ENCODE measurements around the gene KNCN. TPM values are rescaled to one million over a fixed set of nuclear protein-coding genes. Genes with fewer than 3 reads are reported as not detected.
A peak's percentile ranks its signal among the peaks of the same experiment; 100 is the strongest.

Gene KNCN
- polyA plus RNA-seq, 3 donors, result not detected

- Mint-ChIP-seq H3K27me3 (ENCODE audit: low read depth in 3 of 3) (peaks cover 19 to 53% (median 45%) of the 10 kb centered on the region in 3 donors), H3K4me1 (peaks cover 10% of the 10 kb centered on the region), H3K4me3 (no peak overlapping the region), H3K9me3 (no peaks in the 10 kb centered on the region), H3K27ac (no peak overlapping the region), H3K36me3 (no peaks in the 10 kb centered on the region)
- H4K20me1 ChIP-seq (ENCODE audit: insufficient read depth, low read length), result no peaks in the 10 kb centered on the region
- TF ChIP-seq CTCF (IDR thresholded peaks at IDR 0.05), result no peak
- H3K4me3 ChIP-seq (replicated peaks in 1 of 3; ENCODE audit: low read depth in 2 of 3, low read length in 3 of 3), result no peak overlapping the region
- H3K4me1 ChIP-seq (ENCODE audit: control insufficient read depth in 1 of 2, insufficient read depth in 2 of 2, low read length in 2 of 2), result no peaks in the 10 kb centered on the region
- H2AFZ ChIP-seq (ENCODE audit: insufficient read depth, low read depth, low read length, poor library complexity, severe bottlenecking), result no peak overlapping the region
- WGBS (ENCODE audit: insufficient coverage), result 75% methylated on average over 4 of the region's 4 CpGs
- no peak for DNase-seq
- no peak overlapping the region for H3K9ac ChIP-seq (ENCODE audit: insufficient read depth, low read length, poor library complexity, severe bottlenecking)
- H3K4me2 ChIP-seq (replicated peaks; ENCODE audit: extremely low read depth, low read length, poor library complexity, severe bottlenecking), result no peak overlapping the region
- intact Hi-C loops (cut with micrococcal nuclease), result no loop called here
- peaks cover 4 to 34% of the 10 kb centered on the region in 2 donors for H3K27me3 ChIP-seq (ENCODE audit: control insufficient read depth in 2 of 2, insufficient read depth in 2 of 2, low read length in 2 of 2)
- no peaks in the 10 kb centered on the region for H3K79me2 ChIP-seq (ENCODE audit: insufficient read depth, low read length)
- H3K36me3 ChIP-seq (replicated peaks in 1 of 2; ENCODE audit: control insufficient read depth in 1 of 2, insufficient read depth in 2 of 2, low read length in 2 of 2), result no peaks in the 10 kb centered on the region
- no peaks in the 10 kb centered on the region for H3K9me3 ChIP-seq (replicated peaks in 1 of 2; ENCODE audit: control insufficient read depth in 1 of 2, insufficient read depth in 1 of 2, low read length in 2 of 2)
- no peak overlapping the region for H3K27ac ChIP-seq (ENCODE audit: low read depth in 1 of 2, low read length in 2 of 2)
These were observed 32.2 kb downstream of the KNCN start for GRCh38 chr1:46519209-46519608.

GRCh38 chr1:46517932-46518498 is 33.4 kb downstream of the KNCN start:
- Mint-ChIP-seq H3K36me3 (no peaks in the 10 kb centered on the region), H3K4me1 (peaks cover 10% of the 10 kb centered on the region), H3K27me3 (ENCODE audit: low read depth in 3 of 3) (peaks cover 20 to 53% (median 42%) of the 10 kb centered on the region in 3 donors), H3K4me3 (peak overlapping the region in 1 of 2 donors; percentile 28), H3K27ac (no peak overlapping the region), H3K9me3 (no peaks in the 10 kb centered on the region)
- no peaks in the 10 kb centered on the region for H3K9me3 ChIP-seq (replicated peaks in 1 of 2; ENCODE audit: control insufficient read depth in 1 of 2, insufficient read depth in 1 of 2, low read length in 2 of 2)
- H2AFZ ChIP-seq (ENCODE audit: insufficient read depth, low read depth, low read length, poor library complexity, severe bottlenecking), result no peak overlapping the region
- no peak overlapping the region for H3K27ac ChIP-seq (ENCODE audit: low read depth in 1 of 2, low read length in 2 of 2)
- DNase-seq, result no peak
- H3K4me1 ChIP-seq (ENCODE audit: control insufficient read depth in 1 of 2, insufficient read depth in 2 of 2, low read length in 2 of 2), result no peaks in the 10 kb centered on the region
- no peak for TF ChIP-seq CTCF (IDR thresholded peaks at IDR 0.05)
- no peaks in the 10 kb centered on the region for H3K36me3 ChIP-seq (replicated peaks in 1 of 2; ENCODE audit: control insufficient read depth in 1 of 2, insufficient read depth in 2 of 2, low read length in 2 of 2)
- H3K4me3 ChIP-seq (replicated peaks in 1 of 3; ENCODE audit: low read depth in 2 of 3, low read length in 3 of 3), result no peak overlapping the region
- H3K27me3 ChIP-seq (ENCODE audit: control insufficient read depth in 2 of 2, insufficient read depth in 2 of 2, low read length in 2 of 2), result peaks cover 4 to 36% of the 10 kb centered on the region in 2 donors
- no peak overlapping the region for H3K9ac ChIP-seq (ENCODE audit: insufficient read depth, low read length, poor library complexity, severe bottlenecking)
- 87% methylated on average over 4 of the region's 4 CpGs for WGBS (ENCODE audit: insufficient coverage)
- no peaks in the 10 kb centered on the region for H3K79me2 ChIP-seq (ENCODE audit: insufficient read depth, low read length)
- intact Hi-C loops (cut with micrococcal nuclease), result no loop called here
- no peaks in the 10 kb centered on the region for H4K20me1 ChIP-seq (ENCODE audit: insufficient read depth, low read length)
- H3K4me2 ChIP-seq (replicated peaks; ENCODE audit: extremely low read depth, low read length, poor library complexity, severe bottlenecking), result no peak overlapping the region
